Upper lobe of left lung (tissue), 4 donors: ENCODE data around the gene MYPN.

Source experiments
- CTCF ChIP-seq, 6 experiments: fragments of 450-650 bp in 4 of 6; fragments of 200-600 bp in 2 of 6; sonication (generic) in 2 of 6; IDR thresholded peaks; one replicate each; pipeline ENCODE4 v1.5.1; 2016 to 2019; ENCODE audit warnings: antibody characterized with exemption in 6 of 6
- EP300 ChIP-seq, 4 donors: sonication (generic); formaldehyde crosslinking; IDR thresholded peaks; one replicate each; pipeline ENCODE4 v1.5.1; 2017; ENCODE audit warnings: antibody characterized with exemption in 4 of 4, control low read depth in 2 of 4
- POLR2A ChIP-seq, 4 donors: fragments of 450-650 bp; IDR thresholded peaks; one replicate each; pipeline ENCODE4 v1.5.1; 2016 to 2017; ENCODE audit warnings: antibody characterized with exemption in 4 of 4, mild to moderate bottlenecking in 2 of 4
- POLR2AphosphoS5 ChIP-seq, 2 donors: sonication (generic); formaldehyde crosslinking; IDR thresholded peaks; one replicate each; pipeline ENCODE4 v1.5.1; 2017; ENCODE audit warnings: antibody characterized with exemption in 2 of 2

DNA sequence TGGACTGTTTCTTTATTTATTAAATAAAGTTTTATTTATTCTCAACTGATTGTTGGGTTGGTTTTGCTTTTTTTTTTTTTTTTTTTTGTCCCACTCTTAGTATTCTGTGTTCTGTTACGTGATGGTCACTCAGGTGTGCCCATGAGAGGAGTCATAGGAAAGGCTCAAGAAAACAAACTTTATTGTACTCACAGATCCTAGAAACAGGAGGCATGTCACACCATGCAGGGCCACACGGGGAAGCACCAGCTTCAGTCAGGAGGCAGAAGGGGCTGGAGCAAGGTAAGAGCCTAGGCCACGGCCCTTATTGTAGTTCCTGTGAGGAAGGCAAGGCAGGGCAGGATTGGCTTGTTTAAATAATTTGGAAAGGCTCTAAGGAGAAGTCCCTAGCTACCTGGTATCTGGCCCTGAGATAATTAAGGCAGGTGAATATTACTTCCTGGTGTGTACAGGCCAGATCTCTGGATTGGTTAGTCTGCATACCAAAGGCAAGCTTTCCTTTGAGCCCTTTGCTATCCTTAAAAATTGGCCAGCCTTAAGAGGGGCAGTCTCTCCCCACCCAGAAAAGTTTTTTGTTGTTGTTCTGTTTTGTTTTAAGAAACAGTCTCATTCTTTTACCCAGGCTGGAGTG is 114.4 kb downstream of the MYPN start:
- TF ChIP-seq POLR2A (IDR thresholded peaks at IDR 0.05): no peak
- no peak for TF ChIP-seq CTCF (IDR thresholded peaks at IDR 0.05)
- TF ChIP-seq EP300 (IDR thresholded peaks at IDR 0.05): no peak
- no peak for TF ChIP-seq POLR2AphosphoS5 (IDR thresholded peaks at IDR 0.05)
